Mesenchymal stem cell (in vitro differentiated cells and primary cell): ENCODE data around the gene OR9A2.

Experiments
- DNase-seq: peaks from one replicate; pipeline ENCODE4 v3.0.0-alpha.2; 2013
- H2AFZ ChIP-seq: one replicate; pipeline ENCODE4 v1.6.1; 2013; ENCODE audit warnings: low read depth, mild to moderate bottlenecking, control low read depth, inconsistent platforms, low read length, moderate library complexity
- H2AK5ac ChIP-seq: 2 replicates; pipeline ENCODE4 v1.6.1; 2013; ENCODE audit warnings: low read length, moderate library complexity, mild to moderate bottlenecking, inconsistent platforms; ENCODE audit not compliant: severe bottlenecking
- H2BK120ac ChIP-seq: one replicate; pipeline ENCODE4 v1.6.1; 2013; ENCODE audit warnings: low read depth, mild to moderate bottlenecking, inconsistent platforms, low read length, moderate library complexity
- H2BK12ac ChIP-seq, 2 experiments: one replicate each; pipeline ENCODE4 v1.6.1; 2013; ENCODE audit warnings: inconsistent platforms in 2 of 2, low read length in 2 of 2, mild to moderate bottlenecking in 2 of 2, moderate library complexity in 2 of 2, control low read depth in 1 of 2
- H2BK15ac ChIP-seq: one replicate; pipeline ENCODE4 v1.6.1; 2013; ENCODE audit warnings: mild to moderate bottlenecking, low read depth, inconsistent platforms; ENCODE audit not compliant: poor library complexity, severe bottlenecking
- H2BK5ac ChIP-seq: 2 replicates; pipeline ENCODE4 v1.6.1; 2013; ENCODE audit warnings: low read depth, mild to moderate bottlenecking, low read length, control low read depth, inconsistent platforms; ENCODE audit not compliant: poor library complexity, severe bottlenecking
- H3K14ac ChIP-seq, 2 experiments: one replicate each; pipeline ENCODE4 v1.6.1; 2013; ENCODE audit warnings: inconsistent platforms in 2 of 2, low read length in 2 of 2, control low read depth in 1 of 2, mild to moderate bottlenecking in 1 of 2, moderate library complexity in 1 of 2
- H3K18ac ChIP-seq, 2 experiments: one replicate each; pipeline ENCODE4 v1.6.1; 2013; ENCODE audit warnings: inconsistent platforms in 2 of 2, low read length in 2 of 2, control low read depth in 1 of 2, low read depth in 1 of 2, mild to moderate bottlenecking in 1 of 2
- H3K23ac ChIP-seq, 2 experiments: one replicate each; pipeline ENCODE4 v1.6.1; 2013; ENCODE audit warnings: inconsistent platforms in 2 of 2, low read length in 2 of 2, mild to moderate bottlenecking in 2 of 2, moderate library complexity in 2 of 2, control low read depth in 1 of 2
- H3K27ac ChIP-seq: 2 replicates; pipeline ENCODE4 v1.5.1; 2013; ENCODE audit warnings: mild to moderate bottlenecking, moderate library complexity, low read length, control low read depth, inconsistent platforms; ENCODE audit not compliant: poor library complexity, severe bottlenecking
- H3K27me3 ChIP-seq, 2 experiments: 2 replicates each; pipeline versions ENCODE4 v1.6.1 to v1.7.0; 2013; ENCODE audit warnings: low read length in 2 of 2, mild to moderate bottlenecking in 2 of 2, moderate library complexity in 2 of 2, control low read depth in 1 of 2, inconsistent platforms in 1 of 2; ENCODE audit not compliant: control insufficient read depth in 1 of 2, insufficient read depth in 1 of 2
- H3K36me3 ChIP-seq, 2 experiments: 2 replicates each; pipeline versions ENCODE4 v1.6.1 to v1.7.0; 2013; ENCODE audit warnings: low read length in 2 of 2, control low read depth in 1 of 2, inconsistent platforms in 1 of 2, low read depth in 1 of 2, mild to moderate bottlenecking in 1 of 2; ENCODE audit not compliant: insufficient read depth in 2 of 2, control insufficient read depth in 1 of 2
- H3K4ac ChIP-seq, 2 experiments: one replicate each; pipeline ENCODE4 v1.6.1; 2013; ENCODE audit warnings: inconsistent platforms in 2 of 2, low read length in 2 of 2, mild to moderate bottlenecking in 2 of 2, moderate library complexity in 2 of 2, control low read depth in 1 of 2, low read depth in 1 of 2
- H3K4me1 ChIP-seq: 2 replicates; pipeline ENCODE4 v1.6.1; 2013; ENCODE audit warnings: low read depth, low read length, control low read depth; ENCODE audit not compliant: control insufficient read depth, insufficient read depth
- H3K4me2 ChIP-seq: 2 replicates; pipeline ENCODE4 v1.6.1; 2013; ENCODE audit warnings: low read length, mild to moderate bottlenecking, inconsistent platforms; ENCODE audit not compliant: poor library complexity, severe bottlenecking
- H3K4me3 ChIP-seq, 2 experiments: 2 replicates each; pipeline versions ENCODE4 v1.5.1 to v1.7.0; 2013; ENCODE audit warnings: low read length in 2 of 2, mild to moderate bottlenecking in 2 of 2, control low read depth in 1 of 2, low read depth in 1 of 2; ENCODE audit not compliant: insufficient read depth in 1 of 2
- H3K79me1 ChIP-seq: replicated peaks from 2 replicates; pipeline ENCODE4 v1.6.1; 2013; ENCODE audit warnings: mild to moderate bottlenecking, control low read depth, low read length, inconsistent platforms; ENCODE audit not compliant: poor library complexity, severe bottlenecking
- H3K9ac ChIP-seq: 2 replicates; pipeline ENCODE4 v1.7.0; 2013; ENCODE audit warnings: mild to moderate bottlenecking, low read length, moderate library complexity
- H3K9me3 ChIP-seq: 2 replicates; pipeline ENCODE4 v1.7.0; 2013; ENCODE audit warnings: mild to moderate bottlenecking, low read length; ENCODE audit not compliant: control insufficient read depth
- H4K8ac ChIP-seq: one replicate; pipeline ENCODE4 v1.6.1; 2013; ENCODE audit warnings: inconsistent platforms, mild to moderate bottlenecking, low read length, moderate library complexity
- H4K91ac ChIP-seq: one replicate; pipeline ENCODE4 v1.6.1; 2013; ENCODE audit warnings: mild to moderate bottlenecking, low read length, inconsistent platforms
- WGBS: methylation state at CpG from one replicate; pipeline ENCODE4 v1.1.7; 2013; ENCODE audit warnings: mixed read lengths; 5-methylcytosine and 5-hydroxymethylcytosine counted together

OR9A2 gene

DNA sequence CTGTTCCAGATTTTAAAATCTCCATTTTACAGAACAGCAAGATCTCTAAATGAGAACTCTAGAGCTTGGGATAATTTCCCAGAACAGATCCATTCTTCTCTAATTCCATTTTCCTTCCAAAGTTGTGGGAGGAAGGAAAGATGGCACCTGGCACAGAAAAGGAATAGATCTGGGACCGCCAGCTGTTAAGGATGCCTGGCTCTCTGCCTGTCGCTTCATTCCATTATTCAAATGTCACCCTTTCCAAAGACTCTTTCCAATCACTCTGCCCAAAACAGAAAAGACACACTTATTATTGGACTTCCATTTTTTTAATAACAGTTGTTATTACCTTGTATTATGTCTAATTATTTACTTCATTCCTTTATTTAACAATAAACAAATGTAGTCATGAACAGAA is 751 bp upstream of the OR9A2 start:
- Histone ChIP-seq H3K4ac (no peak overlapping the region), H4K8ac (no peak overlapping the region), H3K14ac (no peak overlapping the region), H3K4me3 (no peak overlapping the region), H3K27ac (no peak overlapping the region), H4K91ac (no peak overlapping the region), H3K18ac (no peak overlapping the region), H3K36me3 (no peaks in the 10 kb centered on the region), H2BK15ac (no peak overlapping the region), H2AK5ac (no peak overlapping the region), H3K9me3 (no peaks in the 10 kb centered on the region), H2BK5ac (no peak overlapping the region), H3K79me1 (no peaks in the 10 kb centered on the region), H2BK120ac (no peak overlapping the region), H3K23ac (no peak overlapping the region), H2AFZ (no peak overlapping the region), H3K9ac (no peak overlapping the region), H3K27me3 (peaks cover 0 to 31% of the 10 kb centered on the region in 2 experiments), H3K4me1 (no peaks in the 10 kb centered on the region), H2BK12ac (no peak overlapping the region), H3K4me2 (no peak overlapping the region)
- DNase-seq, result no peak
- no CpG with 5 or more reads among the region's 2 CpGs for WGBS

DNA sequence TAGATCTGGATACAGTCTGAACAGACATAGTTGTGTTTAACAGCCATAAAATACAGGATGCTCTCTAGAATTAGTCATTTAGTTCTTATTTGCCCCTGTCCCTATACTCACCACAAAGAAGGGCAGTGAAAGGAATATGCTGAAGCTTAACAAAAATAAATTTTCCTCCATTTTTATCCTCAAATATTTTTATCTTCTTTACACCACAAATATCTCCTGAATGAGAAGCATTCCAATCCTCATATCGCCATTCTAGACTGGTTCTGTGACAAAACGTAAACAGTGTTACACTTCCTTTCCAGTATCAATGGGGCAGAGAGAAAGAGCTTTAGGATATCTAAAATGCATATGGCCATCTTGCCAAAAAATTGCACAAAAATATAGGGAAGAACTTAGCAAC is 1.6 kb downstream of the OR9A2 start:
- no peak overlapping the region for H2BK120ac ChIP-seq
- H3K4me3 ChIP-seq, result no peak overlapping the region
- H3K9ac ChIP-seq, result no peak overlapping the region
- H3K4me2 ChIP-seq, result no peak overlapping the region
- H3K9me3 ChIP-seq, result no peaks in the 10 kb centered on the region
- H3K79me1 ChIP-seq, result no peaks in the 10 kb centered on the region
- no peak overlapping the region for H2BK12ac ChIP-seq
- H2BK5ac ChIP-seq, result no peak overlapping the region
- no peak overlapping the region for H2BK15ac ChIP-seq
- no peak overlapping the region for H3K4ac ChIP-seq
- H2AFZ ChIP-seq, result no peak overlapping the region
- no peak overlapping the region for H3K23ac ChIP-seq
- no peak overlapping the region for H3K14ac ChIP-seq
- 89% methylated on average over 2 of the region's 2 CpGs for WGBS
- H3K27ac ChIP-seq, result no peak overlapping the region
- no peak overlapping the region for H3K18ac ChIP-seq
- H3K36me3 ChIP-seq, result no peaks in the 10 kb centered on the region
- no peak overlapping the region for H4K8ac ChIP-seq
- peaks cover 0 to 23% of the 10 kb centered on the region in 2 experiments for H3K27me3 ChIP-seq
- no peaks in the 10 kb centered on the region for H3K4me1 ChIP-seq
- no peak for DNase-seq
- H2AK5ac ChIP-seq, result no peak overlapping the region
- H4K91ac ChIP-seq, result no peak overlapping the region

GRCh38 chr7:143023047-143023446 is 3.9 kb downstream of the OR9A2 start:
- Histone ChIP-seq H3K4me3 (no peak overlapping the region), H3K36me3 (no peaks in the 10 kb centered on the region), H2AK5ac (no peak overlapping the region), H3K23ac (no peak overlapping the region), H2BK12ac (no peak overlapping the region), H3K79me1 (no peaks in the 10 kb centered on the region), H3K9me3 (no peaks in the 10 kb centered on the region), H3K4me2 (no peak overlapping the region), H3K18ac (no peak overlapping the region), H3K9ac (no peak overlapping the region), H2BK120ac (no peak overlapping the region), H3K4ac (no peak overlapping the region), H3K27me3 (peaks cover 0 to 19% of the 10 kb centered on the region in 2 experiments), H2BK5ac (no peak overlapping the region), H3K4me1 (no peaks in the 10 kb centered on the region), H4K91ac (no peak overlapping the region), H2BK15ac (no peak overlapping the region), H2AFZ (no peak overlapping the region), H3K27ac (no peak overlapping the region), H4K8ac (no peak overlapping the region), H3K14ac (no peak overlapping the region)
- DNase-seq, result no peak

DNA sequence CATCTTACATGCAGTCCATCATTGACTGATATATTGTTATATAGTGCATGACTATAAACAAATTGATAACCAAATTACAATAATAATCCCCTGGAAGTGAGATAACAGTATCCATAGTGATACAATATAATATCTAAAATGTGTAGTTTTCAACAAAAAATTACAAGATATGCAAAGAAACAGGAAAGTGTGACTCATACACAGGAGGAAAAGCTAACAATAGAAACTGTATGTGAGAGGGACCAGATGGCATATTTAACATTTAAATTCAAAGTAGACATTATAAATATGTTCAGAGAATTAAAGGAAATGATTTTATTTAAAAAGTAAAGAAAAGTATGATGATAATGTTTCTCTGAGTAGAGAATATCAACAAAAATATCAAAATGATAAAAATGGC is 8.0 kb downstream of the OR9A2 start:
- Histone ChIP-seq H3K27me3 (peaks cover 0 to 6% of the 10 kb centered on the region in 2 experiments), H2BK12ac (no peak overlapping the region), H3K4ac (no peak overlapping the region), H2BK15ac (no peak overlapping the region), H3K4me3 (no peak overlapping the region), H3K36me3 (no peaks in the 10 kb centered on the region), H4K91ac (no peak overlapping the region), H3K27ac (no peak overlapping the region), H3K9me3 (no peaks in the 10 kb centered on the region), H2AFZ (no peak overlapping the region), H3K79me1 (no peaks in the 10 kb centered on the region), H3K4me1 (peaks cover 4% of the 10 kb centered on the region), H4K8ac (no peak overlapping the region), H3K23ac (no peak overlapping the region), H3K9ac (no peak overlapping the region), H2AK5ac (no peak overlapping the region), H2BK5ac (no peak overlapping the region), H3K14ac (no peak overlapping the region), H3K18ac (no peak overlapping the region), H2BK120ac (no peak overlapping the region), H3K4me2 (no peak overlapping the region)
- DNase-seq, result no peak
